NCI-H128 (cell line): Measurements from ENCODE around the gene MAGI1.

ENCODE experiments used
- DNase-seq: peaks from one replicate; lab custom pipeline; 2025; ENCODE audit not compliant: unreplicated experiment; lab: John Stamatoyannopoulos, UW

The MAGI1 gene

GRCh38 chr3:65846936-65847335, 191.8 kb downstream of the MAGI1 start:
- no peak for DNase-seq

GRCh38 chr3:65844370-65844769, 194.3 kb downstream of the MAGI1 start:
- DNase-seq: no peak

- DNase-seq: no peak
Observed at GRCh38 chr3:65843732-65844131, 195.0 kb downstream of the MAGI1 start.

GRCh38 chr3:65837604-65838003, 201.1 kb downstream of the MAGI1 start:
- no peak for DNase-seq

GRCh38 chr3:65836047-65836446, 202.7 kb downstream of the MAGI1 start:
- no peak for DNase-seq

GRCh38 chr3:65833761-65834505, 204.8 kb downstream of the MAGI1 start:
- no peak for DNase-seq

GRCh38 chr3:65831733-65832425, 206.8 kb downstream of the MAGI1 start:
- no peak for DNase-seq

- DNase-seq: no peak
Observed at GRCh38 chr3:65830948-65831732, 207.6 kb downstream of the MAGI1 start.

- DNase-seq: no peak
Observed at GRCh38 chr3:65829228-65829627, 209.5 kb downstream of the MAGI1 start.

- no peak for DNase-seq
Observed at GRCh38 chr3:65828706-65829105, 210.0 kb downstream of the MAGI1 start.

- DNase-seq: no peak
Observed at GRCh38 chr3:65827076-65827475, 211.6 kb downstream of the MAGI1 start.

GRCh38 chr3:65824166-65824565, 214.6 kb downstream of the MAGI1 start:
- no peak for DNase-seq

- DNase-seq: no peak
Observed at GRCh38 chr3:65820600-65820999, 218.1 kb downstream of the MAGI1 start.

- DNase-seq: no peak
Observed at GRCh38 chr3:65819896-65820295, 218.8 kb downstream of the MAGI1 start.

GRCh38 chr3:65817553-65818126, 221.1 kb downstream of the MAGI1 start:
- no peak for DNase-seq

GRCh38 chr3:65816208-65816607, 222.5 kb downstream of the MAGI1 start:
- no peak for DNase-seq

GRCh38 chr3:65814845-65815578, 223.7 kb downstream of the MAGI1 start:
- DNase-seq: no peak

- no peak for DNase-seq
Observed at GRCh38 chr3:65811892-65812291, 226.8 kb downstream of the MAGI1 start.

GRCh38 chr3:65811086-65811761, 227.5 kb downstream of the MAGI1 start:
- no peak for DNase-seq

GRCh38 chr3:65810302-65810701, 228.4 kb downstream of the MAGI1 start:
- no peak for DNase-seq
